ENCODE results near the gene PEAR1.

The PEAR1 gene

DNA sequence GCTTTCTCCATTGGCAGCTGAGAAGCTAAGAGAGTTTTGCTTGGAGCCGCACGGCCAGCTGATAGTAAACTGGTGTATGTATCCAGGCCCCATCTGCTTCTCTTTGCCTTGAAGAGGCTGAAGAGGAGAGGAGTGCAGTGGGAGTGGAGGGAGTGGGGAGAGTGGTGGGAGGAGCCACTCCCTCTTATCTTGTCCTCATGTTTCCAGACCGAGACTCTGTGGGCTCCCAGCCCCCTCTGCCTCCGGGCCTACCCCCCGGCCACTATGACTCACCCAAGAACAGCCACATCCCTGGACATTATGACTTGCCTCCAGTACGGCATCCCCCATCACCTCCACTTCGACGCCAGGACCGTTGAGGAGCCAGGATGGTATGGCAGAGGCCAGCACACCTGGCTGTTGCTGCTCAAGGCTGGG, 20.9 kb downstream of the PEAR1 start:
- no peak for DNase-seq (ENCODE audit: extremely low spot score)
- TF ChIP-seq, protein P1, sequence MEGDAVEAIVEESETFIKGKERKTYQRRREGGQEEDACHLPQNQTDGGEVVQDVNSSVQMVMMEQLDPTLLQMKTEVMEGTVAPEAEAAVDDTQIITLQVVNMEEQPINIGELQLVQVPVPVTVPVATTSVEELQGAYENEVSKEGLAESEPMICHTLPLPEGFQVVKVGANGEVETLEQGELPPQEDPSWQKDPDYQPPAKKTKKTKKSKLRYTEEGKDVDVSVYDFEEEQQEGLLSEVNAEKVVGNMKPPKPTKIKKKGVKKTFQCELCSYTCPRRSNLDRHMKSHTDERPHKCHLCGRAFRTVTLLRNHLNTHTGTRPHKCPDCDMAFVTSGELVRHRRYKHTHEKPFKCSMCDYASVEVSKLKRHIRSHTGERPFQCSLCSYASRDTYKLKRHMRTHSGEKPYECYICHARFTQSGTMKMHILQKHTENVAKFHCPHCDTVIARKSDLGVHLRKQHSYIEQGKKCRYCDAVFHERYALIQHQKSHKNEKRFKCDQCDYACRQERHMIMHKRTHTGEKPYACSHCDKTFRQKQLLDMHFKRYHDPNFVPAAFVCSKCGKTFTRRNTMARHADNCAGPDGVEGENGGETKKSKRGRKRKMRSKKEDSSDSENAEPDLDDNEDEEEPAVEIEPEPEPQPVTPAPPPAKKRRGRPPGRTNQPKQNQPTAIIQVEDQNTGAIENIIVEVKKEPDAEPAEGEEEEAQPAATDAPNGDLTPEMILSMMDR (IDR thresholded peaks at IDR 0.05; ENCODE audit: control extremely low read depth, extremely low read depth, low read depth, missing control alignments) = no peak
- ChIA-PET CTCF (interaction anchor here (1.3 to 4.8 kb wide), 3 partner anchors 13 to 242 kb away, joined by 3 to 33 read pairs (median 7); no protein-coding TSS in a partner anchor), POLR2A (interaction anchor here (0.5 kb wide), 1 partner anchor 589 kb away, joined by 7 read pairs; no protein-coding TSS in a partner anchor)

DNA sequence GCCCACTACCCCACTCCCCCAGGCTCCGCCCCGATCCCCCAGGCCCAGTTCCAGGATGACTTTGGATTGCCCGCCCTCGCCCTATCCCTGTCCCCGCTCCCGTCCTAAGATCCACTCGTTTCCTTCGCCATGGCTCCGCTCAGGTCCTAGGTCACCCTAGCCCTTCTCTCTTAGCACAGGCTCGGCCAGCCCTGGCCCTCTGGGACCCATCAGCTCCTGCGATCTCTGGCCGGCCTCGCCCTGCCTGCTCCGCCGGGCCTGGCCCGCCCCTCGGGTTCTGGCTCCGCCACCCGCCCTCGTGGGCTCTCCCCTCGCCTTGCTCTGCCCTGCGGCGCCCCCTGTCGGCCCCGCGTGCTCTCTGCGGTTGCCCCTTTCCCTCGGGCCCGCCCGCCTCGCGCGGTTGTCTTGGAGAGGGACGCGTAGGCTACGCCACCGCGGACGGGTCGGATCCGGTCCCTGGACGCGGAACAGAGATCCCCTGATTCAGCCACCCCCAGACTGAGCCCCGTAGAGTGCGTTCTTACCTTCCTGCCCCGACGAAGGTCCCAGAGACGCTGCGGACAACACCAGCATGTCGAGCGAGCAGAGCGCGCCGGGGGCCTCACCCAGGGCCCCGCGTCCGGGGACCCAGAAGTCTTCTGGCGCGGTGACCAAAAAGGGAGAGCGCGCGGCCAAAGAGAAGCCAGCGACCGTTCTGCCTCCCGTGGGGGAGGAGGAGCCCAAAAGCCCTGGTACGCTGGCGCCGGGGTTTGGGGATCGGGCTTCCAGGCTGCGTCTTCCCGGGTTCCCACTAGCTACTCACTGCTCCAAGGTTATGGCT, 26.9 kb downstream of the PEAR1 start, which contains the start of gene LRRC71:
Gene LRRC71 (plus strand): TSS at position 400 of the 820 bp plus-strand sequence. CDS start 172 bp downstream, at position 572.
- CTCF ChIA-PET = interaction anchor here (1.5 kb wide), 1 partner anchor 30 kb away, joined by 3 read pairs; no protein-coding TSS in a partner anchor
- TF ChIP-seq, protein P1 (IDR thresholded peaks at IDR 0.05; ENCODE audit: control extremely low read depth, extremely low read depth, low read depth, missing control alignments) = peak; percentile 38

DNA sequence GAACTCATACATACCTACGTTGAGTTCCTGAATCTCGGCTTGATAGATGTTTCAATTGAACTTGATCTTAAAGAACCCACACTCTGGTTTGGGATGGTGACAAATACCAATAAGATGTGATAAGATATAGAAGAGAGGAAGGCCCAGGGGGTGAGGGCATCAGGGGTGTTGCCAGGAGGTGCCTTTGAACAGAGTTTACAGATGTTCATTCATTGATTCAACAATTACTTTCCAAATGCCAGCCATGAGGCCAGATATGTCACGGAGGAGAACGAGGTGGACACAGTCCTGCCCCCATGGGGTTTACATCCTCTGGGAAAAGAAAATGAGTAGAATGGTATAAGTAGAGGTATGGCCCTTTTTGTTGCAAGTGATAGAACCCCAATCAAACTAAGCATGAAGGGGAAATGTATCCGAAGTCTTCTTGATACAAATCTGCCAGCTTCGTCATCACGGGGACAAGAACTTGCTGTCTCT, 27.6 kb downstream of the PEAR1 start:
- ChIA-PET CTCF (interaction anchor here (1.2 kb wide), 1 partner anchor 125 kb away, joined by 3 read pairs; no protein-coding TSS in a partner anchor), POLR2A (no interaction called here)
- TF ChIP-seq, protein P1 (IDR thresholded peaks at IDR 0.05; ENCODE audit: control extremely low read depth, extremely low read depth, low read depth, missing control alignments) = no peak
- DNase-seq (ENCODE audit: extremely low spot score) = no peak

More for the DNA sequence above, 26.9 kb downstream of the PEAR1 start, which contains the start of gene LRRC71:
- POLR2A ChIA-PET = no interaction called here
- peak; percentile 72 for DNase-seq (ENCODE audit: extremely low spot score)

DNA sequence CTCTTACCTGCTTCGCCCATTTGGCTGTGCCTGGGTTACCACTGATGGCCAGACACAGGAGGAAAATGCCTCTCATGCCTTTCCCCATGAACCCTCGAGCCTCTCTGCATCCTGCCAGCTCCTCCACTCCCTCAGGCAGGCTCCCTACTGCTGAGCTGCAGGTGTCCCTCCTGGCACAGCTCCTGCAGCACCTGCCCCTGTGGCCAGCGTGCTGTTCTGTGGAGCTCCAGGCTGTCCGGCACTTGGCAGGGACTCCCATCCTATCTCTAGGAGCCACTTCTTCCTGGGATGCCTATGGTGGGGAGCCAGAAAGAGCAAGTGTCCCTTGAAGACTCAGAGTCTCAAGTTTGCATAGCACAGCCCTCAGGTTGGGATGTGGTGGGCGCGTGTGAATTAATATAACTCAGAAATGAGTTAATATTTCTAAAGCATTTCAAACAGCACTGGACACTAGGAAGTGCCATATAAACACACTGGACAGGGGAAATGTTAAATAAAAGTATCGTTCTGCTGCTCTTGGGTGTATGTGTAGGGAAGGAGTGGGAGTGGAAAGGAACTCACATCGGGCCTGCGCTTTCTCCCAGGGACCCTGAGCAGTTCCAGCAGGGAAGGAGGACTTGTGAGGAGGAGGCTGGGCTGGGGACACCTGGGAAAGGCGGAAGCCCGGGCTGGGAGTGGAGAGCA, 29.6 kb downstream of the PEAR1 start:
- TF ChIP-seq, protein P1 (IDR thresholded peaks at IDR 0.05; ENCODE audit: control extremely low read depth, extremely low read depth, low read depth, missing control alignments) = no peak
- no peak for DNase-seq (ENCODE audit: extremely low spot score)
- POLR2A ChIA-PET = no interaction called here
- CTCF ChIA-PET = interaction anchor here (0.9 to 3.2 kb wide), 6 partner anchors 12 to 233 kb away, joined by 3 to 13 read pairs (median 4); partner anchors contain the start of gene NTRK1

DNA sequence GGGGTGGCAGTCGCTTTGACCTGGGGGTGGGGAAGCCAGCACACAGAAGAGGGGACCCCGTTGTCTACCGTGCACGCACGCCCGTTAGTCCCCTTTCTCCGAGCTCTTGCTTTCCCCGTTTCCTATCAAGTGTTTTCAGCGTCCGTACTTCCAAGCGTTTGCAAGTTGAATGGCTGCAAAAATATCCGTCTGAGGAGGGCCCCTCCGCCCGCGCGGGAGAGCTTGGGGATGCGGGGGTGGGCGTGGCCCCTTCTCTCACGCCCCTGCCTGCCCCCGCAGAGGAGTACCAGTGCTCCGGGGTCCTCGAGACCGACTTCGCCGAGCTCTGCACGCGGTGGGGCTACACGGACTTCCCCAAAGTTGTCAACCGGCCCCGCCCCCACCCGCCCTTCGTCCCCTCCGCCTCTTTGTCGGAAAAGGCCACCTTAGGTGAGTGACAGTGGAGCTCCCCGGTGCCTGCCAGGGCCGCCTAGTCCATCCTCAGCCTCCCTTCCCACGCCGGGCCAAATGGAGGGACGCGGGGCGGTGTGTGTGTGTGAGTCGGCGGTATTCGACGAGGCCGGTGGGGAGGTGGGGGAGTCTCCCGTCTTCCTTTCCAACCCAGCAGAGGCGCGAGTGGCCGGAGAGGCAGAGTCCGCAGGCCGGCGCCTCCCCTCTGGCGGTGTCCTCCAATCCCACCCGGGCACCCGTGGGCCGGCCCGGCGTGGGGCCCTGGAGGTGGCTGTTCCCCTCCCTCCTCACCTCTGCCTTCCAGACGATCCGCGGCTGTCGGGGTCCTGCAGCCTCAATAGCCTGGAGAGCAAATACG, 30.4 kb downstream of the PEAR1 start:
- no peak for DNase-seq (ENCODE audit: extremely low spot score)
- POLR2A ChIA-PET = no interaction called here
- CTCF ChIA-PET = interaction anchor here (1.1 to 3.2 kb wide), 4 partner anchors 13 to 64 kb away, joined by 3 to 13 read pairs (median 5); partner anchors contain the start of gene NTRK1

More for the DNA sequence above, 30.4 kb downstream of the PEAR1 start:
- TF ChIP-seq, protein P1 (IDR thresholded peaks at IDR 0.05; ENCODE audit: control extremely low read depth, extremely low read depth, low read depth, missing control alignments) = no peak

Data from GM10248 (cell line).